Hepatocyte (in vitro differentiated cells): Measurements from ENCODE around the gene ZFPM1. TPM values are rescaled to one million over a fixed set of nuclear protein-coding genes. Genes with fewer than 3 reads are reported as not detected.

Experiments used
- DNase-seq: peaks from one replicate; pipeline ENCODE4 v3.0.0-alpha.2; 2016; ENCODE audit warnings: low spot score
- H2AFZ ChIP-seq: fragments of 200-600 bp; sonication (generic); 2 replicates; pipeline ENCODE4 v1.6.0; 2016; ENCODE audit warnings: antibody characterized with exemption, mild to moderate bottlenecking
- H3K27ac ChIP-seq: fragments of 200-600 bp; sonication (generic); 2 replicates; pipeline ENCODE4 v1.5.1; 2016; ENCODE audit warnings: mild to moderate bottlenecking
- H3K27me3 ChIP-seq: fragments of 200-600 bp; sonication (generic); 2 replicates; pipeline ENCODE4 v1.6.1; 2016
- H3K36me3 ChIP-seq: fragments of 200-600 bp; sonication (generic); replicated peaks from 2 replicates; pipeline ENCODE4 v1.5.1; 2016; ENCODE audit warnings: low read depth; ENCODE audit not compliant: insufficient read depth
- H3K4me1 ChIP-seq: fragments of 200-600 bp; sonication (generic); 2 replicates; pipeline ENCODE4 v1.5.1; 2016; ENCODE audit warnings: mild to moderate bottlenecking, moderate library complexity; ENCODE audit not compliant: insufficient read depth
- H3K4me2 ChIP-seq: fragments of 200-600 bp; sonication (generic); 2 replicates; pipeline ENCODE4 v1.6.0; 2016
- H3K4me3 ChIP-seq: fragments of 200-600 bp; sonication (generic); 2 replicates; pipeline ENCODE4 v1.5.1; 2016; ENCODE audit warnings: mild to moderate bottlenecking
- H3K79me2 ChIP-seq: fragments of 200-600 bp; sonication (generic); 2 replicates; pipeline ENCODE4 v1.6.0; 2017; ENCODE audit warnings: mild to moderate bottlenecking
- H3K9me2 ChIP-seq: fragments of 200-600 bp; sonication (generic); replicated peaks from 2 replicates; pipeline ENCODE4 v1.6.0; 2017; ENCODE audit warnings: mild to moderate bottlenecking; ENCODE audit not compliant: insufficient read depth
- H3K9me3 ChIP-seq: fragments of 200-600 bp; sonication (generic); 2 replicates; pipeline ENCODE4 v1.5.1; 2016; ENCODE audit warnings: low read depth, mild to moderate bottlenecking
- H4K20me1 ChIP-seq: fragments of 200-600 bp; sonication (generic); 2 replicates; pipeline ENCODE4 v1.6.0; 2016; ENCODE audit warnings: mild to moderate bottlenecking; ENCODE audit not compliant: insufficient read depth, poor library complexity, severe bottlenecking
- EZH2 ChIP-seq: fragments of 200-600 bp; sonication (generic); IDR thresholded peaks from 2 replicates; pipeline ENCODE4 v1.6.1; 2016; ENCODE audit warnings: antibody characterized with exemption, mild to moderate bottlenecking, borderline replicate concordance
- EZH2phosphoT487 ChIP-seq: fragments of 200-600 bp; sonication (generic); IDR thresholded peaks from one replicate; pipeline ENCODE4 v1.6.1; 2018; ENCODE audit warnings: antibody characterized with exemption, mild to moderate bottlenecking, low read depth, moderate library complexity; ENCODE audit not compliant: unreplicated experiment, severe bottlenecking
- WGBS: methylation state at CpG from one replicate; pipeline ENCODE4 v1.1.6; 2016; ENCODE audit warnings: low lambda C conversion rate; ENCODE audit errors: missing lambda C conversion rate; 5-methylcytosine and 5-hydroxymethylcytosine counted together
- polyA plus RNA-seq: library from polyadenylated mRNA; unstranded; fragments of >200 nt; fragmentation: Nextera tagmentation; extraction: Ambion mirVana; gene quantifications from 2 replicates; pipeline ENCODE4 v1.2.1, GENCODE V29; 2016
- total RNA-seq: library from RNA; depleted of rRNA; stranded (reverse); fragments of >200 nt; gene quantifications from 2 replicates; pipeline ENCODE4 v1.2.3, GENCODE V29; 2014
- TF ChIP-seq, protein P1 (sequence below): fragments of 200-600 bp; sonication (generic); IDR thresholded peaks from 2 replicates; pipeline ENCODE4 v1.5.1; 2016; ENCODE audit warnings: antibody characterized with exemption, mild to moderate bottlenecking; ENCODE audit not compliant: poor library complexity

ZFPM1 gene
- total and polyA plus RNA-seq, 2 experiments from 2014 or later = 4.1 to 11.9 TPM

DNA sequence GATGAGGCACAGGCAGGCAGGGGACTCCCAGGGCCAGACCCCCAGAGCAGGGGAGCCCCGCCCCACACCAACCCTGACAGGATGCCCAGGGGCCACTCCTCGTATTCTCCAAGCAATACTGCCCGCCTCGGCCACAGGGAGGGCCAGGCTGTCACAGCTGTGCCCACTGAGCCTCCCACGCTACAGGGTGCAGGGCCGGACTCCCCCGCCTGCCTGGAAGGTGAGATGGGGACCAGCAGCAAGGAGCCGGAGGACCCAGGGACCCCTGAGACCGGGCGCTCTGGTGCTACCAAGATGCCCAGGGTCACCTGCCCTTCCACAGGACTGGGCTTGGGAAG is 18.8 kb upstream of the ZFPM1 start:
- no peak for DNase-seq
- H3K27me3 ChIP-seq = no peaks in the 10 kb centered on the region
- no peaks in the 10 kb centered on the region for H3K9me2 ChIP-seq
- no peaks in the 10 kb centered on the region for H3K36me3 ChIP-seq
- no peak overlapping the region for H3K4me2 ChIP-seq
- WGBS = 97% methylated on average over 10 of the region's 10 CpGs
- no peaks in the 10 kb centered on the region for H3K9me3 ChIP-seq
- no peak overlapping the region for H3K27ac ChIP-seq
- no peak overlapping the region for H3K4me3 ChIP-seq
- no peaks in the 10 kb centered on the region for H3K4me1 ChIP-seq
- no peaks in the 10 kb centered on the region for H3K79me2 ChIP-seq
- TF ChIP-seq, protein P1, sequence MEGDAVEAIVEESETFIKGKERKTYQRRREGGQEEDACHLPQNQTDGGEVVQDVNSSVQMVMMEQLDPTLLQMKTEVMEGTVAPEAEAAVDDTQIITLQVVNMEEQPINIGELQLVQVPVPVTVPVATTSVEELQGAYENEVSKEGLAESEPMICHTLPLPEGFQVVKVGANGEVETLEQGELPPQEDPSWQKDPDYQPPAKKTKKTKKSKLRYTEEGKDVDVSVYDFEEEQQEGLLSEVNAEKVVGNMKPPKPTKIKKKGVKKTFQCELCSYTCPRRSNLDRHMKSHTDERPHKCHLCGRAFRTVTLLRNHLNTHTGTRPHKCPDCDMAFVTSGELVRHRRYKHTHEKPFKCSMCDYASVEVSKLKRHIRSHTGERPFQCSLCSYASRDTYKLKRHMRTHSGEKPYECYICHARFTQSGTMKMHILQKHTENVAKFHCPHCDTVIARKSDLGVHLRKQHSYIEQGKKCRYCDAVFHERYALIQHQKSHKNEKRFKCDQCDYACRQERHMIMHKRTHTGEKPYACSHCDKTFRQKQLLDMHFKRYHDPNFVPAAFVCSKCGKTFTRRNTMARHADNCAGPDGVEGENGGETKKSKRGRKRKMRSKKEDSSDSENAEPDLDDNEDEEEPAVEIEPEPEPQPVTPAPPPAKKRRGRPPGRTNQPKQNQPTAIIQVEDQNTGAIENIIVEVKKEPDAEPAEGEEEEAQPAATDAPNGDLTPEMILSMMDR = no peak
- no peak for TF ChIP-seq EZH2
- TF ChIP-seq EZH2phosphoT487 = no peak
- H4K20me1 ChIP-seq = no peaks in the 10 kb centered on the region
- no peak overlapping the region for H2AFZ ChIP-seq

- Histone ChIP-seq H3K4me2 (no peak overlapping the region), H4K20me1 (no peaks in the 10 kb centered on the region), H3K27me3 (no peaks in the 10 kb centered on the region), H3K79me2 (no peaks in the 10 kb centered on the region), H3K36me3 (no peaks in the 10 kb centered on the region), H3K9me2 (no peaks in the 10 kb centered on the region), H3K9me3 (no peaks in the 10 kb centered on the region), H3K4me3 (no peak overlapping the region), H3K27ac (no peak overlapping the region), H3K4me1 (no peaks in the 10 kb centered on the region), H2AFZ (no peak overlapping the region)
- no peak for DNase-seq
- 88% methylated on average over 18 of the region's 18 CpGs for WGBS
- TF ChIP-seq EZH2 = no peak
- TF ChIP-seq, protein P1 = no peak
- TF ChIP-seq EZH2phosphoT487 = no peak
Observed at GRCh38 chr16:88434746-88435145, 18.3 kb upstream of the ZFPM1 start.

GRCh38 chr16:88435437-88436355 is 17.4 kb upstream of the ZFPM1 start:
- Histone ChIP-seq H3K79me2 (no peaks in the 10 kb centered on the region), H3K4me2 (no peak overlapping the region), H3K27me3 (no peaks in the 10 kb centered on the region), H3K9me3 (no peaks in the 10 kb centered on the region), H3K4me3 (no peak overlapping the region), H3K9me2 (no peaks in the 10 kb centered on the region), H3K27ac (no peak overlapping the region), H4K20me1 (no peaks in the 10 kb centered on the region), H3K36me3 (no peaks in the 10 kb centered on the region), H2AFZ (no peak overlapping the region), H3K4me1 (no peaks in the 10 kb centered on the region)
- TF ChIP-seq EZH2phosphoT487 = no peak
- TF ChIP-seq, protein P1 = no peak
- no peak for TF ChIP-seq EZH2
- WGBS = 86% methylated on average over 35 of the region's 36 CpGs
- DNase-seq = no peak
